Stimulated activated CD4-positive, alpha-beta T cell treated with anti-CD3 and anti-CD28 coated beads, TNF-alpha, amount 100 ng/mL, for 4 hours (primary cell): ENCODE results near the gene FN3K.

Experiments
- DNase-seq, 3 experiments: peaks; one replicate each; pipeline ENCODE4 v3.0.0-alpha.2; 2020; ENCODE audit warnings: low read depth in 3 of 3

Gene FN3K

DNA sequence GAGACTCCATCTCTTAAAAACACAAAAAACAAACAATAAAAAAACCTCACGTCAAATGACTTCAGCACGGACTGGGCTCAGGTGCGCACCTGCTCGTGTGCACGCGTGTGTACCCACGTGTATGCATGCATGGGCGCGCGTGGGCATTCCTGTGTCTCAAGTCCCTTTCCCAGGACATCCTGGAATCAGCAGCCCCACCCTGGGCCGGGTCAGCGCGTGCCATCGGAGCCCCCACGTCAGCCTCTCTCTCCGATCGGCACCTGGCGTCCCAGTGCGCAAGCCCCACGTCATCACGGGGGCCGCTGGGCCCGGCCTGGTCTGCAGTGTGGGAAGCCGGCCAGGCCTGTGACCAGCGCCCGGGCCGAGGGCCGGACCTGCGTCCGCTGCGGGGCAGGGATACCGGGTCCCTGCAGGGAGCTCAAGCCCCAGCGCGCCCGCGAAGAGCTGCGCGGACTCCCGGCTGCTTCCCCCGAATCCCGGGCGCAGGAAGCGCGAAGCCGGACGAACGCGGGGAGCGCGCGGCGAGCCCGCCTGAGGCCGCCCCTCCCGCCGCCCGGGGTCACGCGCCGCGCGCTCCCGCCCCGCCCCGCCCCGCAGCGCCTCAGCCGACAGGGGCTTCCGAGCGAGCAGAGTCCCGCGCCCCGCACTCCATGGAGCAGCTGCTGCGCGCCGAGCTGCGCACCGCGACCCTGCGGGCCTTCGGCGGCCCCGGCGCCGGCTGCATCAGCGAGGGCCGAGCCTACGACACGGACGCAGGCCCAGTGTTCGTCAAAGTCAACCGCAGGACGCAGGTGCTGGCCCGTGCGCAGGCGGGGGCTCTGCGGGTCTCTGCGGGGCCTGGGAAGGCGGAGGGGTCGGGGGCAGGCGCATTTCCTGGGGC lies at the start of gene FN3K:
FN3K (plus strand) TSS at position 629 of the 880 bp plus-strand sequence; CDS start at position 651, 22 bp downstream.
- DNase-seq = no peak

DNA sequence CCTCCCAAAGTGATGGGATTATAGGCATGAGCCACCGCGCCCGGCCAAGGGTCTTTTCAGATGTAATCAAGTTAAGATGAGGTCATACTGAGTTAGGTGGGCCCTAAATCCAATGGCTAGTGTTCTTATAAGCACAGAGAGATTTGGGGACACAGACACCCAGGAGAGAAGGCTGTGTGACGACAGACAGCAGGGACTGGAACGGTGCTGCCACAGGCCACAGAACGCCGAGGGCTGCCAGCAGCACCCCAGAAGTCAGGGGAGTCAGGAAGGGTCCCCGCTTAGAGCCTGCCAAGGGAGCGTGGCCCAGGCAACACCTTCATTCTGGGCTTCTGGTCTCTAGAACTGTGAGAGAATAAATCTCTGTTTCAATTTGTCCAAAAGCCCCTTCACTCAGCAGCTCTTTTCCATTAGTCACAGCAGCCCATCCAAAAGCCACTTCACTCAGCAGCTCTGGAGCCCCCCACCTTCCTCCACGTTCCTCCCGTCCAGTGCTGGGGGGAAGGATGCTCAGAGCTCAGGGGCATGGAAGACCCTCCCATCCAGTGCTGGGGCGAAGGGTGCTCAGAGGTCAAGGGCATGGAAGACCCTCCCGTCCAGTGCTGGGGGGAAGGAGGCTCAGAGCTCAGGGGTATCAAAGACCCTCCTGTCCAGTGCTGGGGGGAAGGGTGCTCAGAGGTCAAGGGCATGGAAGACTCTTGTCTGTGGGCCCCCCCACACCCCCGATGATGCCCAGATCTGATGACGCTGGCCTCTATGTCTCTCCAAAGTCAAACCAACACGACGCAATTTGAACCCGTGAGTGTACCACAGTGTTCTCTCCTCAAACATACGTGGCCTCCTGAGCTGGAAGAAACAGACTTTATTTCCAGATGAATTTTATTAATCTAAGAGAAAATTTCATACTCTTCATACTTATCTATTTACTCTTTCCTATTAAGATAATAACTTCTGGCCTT lies 48.8 kb upstream of the FN3K start:
- no peak for DNase-seq

DNA sequence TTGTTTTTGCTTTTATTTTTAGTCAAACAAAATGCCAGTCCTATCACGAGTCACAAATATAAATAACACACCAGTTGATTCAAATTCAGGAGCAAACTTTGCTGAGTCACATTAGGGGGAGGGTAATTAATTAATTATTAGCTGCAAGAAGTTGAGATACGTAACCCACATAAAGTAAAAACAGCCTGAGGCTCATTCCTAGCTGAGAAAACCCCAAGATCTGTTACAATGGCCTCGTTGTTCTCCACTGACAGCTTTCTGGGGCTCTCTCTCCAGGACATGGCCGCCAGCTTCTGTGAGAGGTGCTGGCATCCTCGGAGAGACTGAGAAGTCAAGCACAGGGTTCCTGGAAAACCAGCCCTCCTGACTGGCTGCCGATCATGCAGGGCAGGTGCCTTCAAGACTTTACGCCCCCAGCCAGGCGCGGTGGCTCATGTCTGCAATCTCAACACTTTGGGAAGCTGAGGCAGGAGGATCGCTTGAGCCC lies 48.0 kb upstream of the FN3K start:
- DNase-seq = no peak

- no peak for DNase-seq
Measured at GRCh38 chr17:82687871-82688270, 47.5 kb upstream of the FN3K start.

- no peak for DNase-seq
Measured at GRCh38 chr17:82689077-82689476, 46.3 kb upstream of the FN3K start.

DNA sequence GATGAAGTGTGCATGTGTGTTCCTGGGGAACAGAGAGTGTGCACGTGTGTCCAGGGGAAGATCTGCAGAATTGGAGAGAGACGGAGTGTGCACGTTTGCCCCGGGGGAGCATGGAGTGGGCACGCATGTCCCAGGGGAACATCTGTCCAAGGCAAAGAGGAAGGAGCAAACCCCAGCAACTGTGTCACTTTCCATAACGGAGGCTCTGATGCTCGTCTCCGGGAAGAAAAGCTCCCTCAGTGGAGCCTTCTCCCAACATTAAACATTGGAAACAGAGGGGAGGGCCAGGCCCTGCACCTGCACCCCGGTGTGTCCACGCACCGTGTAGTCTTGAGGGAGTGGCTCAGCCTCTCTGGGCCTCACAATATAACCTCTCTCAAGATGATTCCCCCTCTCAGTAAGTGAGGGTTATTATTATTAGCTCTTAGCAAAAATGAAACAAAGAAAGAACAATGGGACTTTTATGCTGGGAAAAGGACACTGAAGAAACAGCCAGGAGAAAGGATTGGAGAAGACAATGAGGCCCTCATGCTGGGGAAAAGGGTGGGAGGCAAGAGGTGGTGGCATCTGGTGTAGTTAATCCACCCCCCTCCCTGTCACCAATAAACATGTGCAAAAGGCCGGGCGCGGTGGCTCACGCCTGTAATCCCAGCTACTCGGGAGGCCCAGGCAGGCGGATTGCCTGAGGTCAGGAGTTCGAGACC lies 44.5 kb upstream of the FN3K start:
- DNase-seq = no peak

GRCh38 chr17:82691714-82692113 lies 43.7 kb upstream of the FN3K start:
- no peak for DNase-seq

- no peak for DNase-seq
Measured at GRCh38 chr17:82692268-82692667, 43.1 kb upstream of the FN3K start.

GRCh38 chr17:82693168-82693867 lies 42.1 kb upstream of the FN3K start:
- DNase-seq = no peak

DNA sequence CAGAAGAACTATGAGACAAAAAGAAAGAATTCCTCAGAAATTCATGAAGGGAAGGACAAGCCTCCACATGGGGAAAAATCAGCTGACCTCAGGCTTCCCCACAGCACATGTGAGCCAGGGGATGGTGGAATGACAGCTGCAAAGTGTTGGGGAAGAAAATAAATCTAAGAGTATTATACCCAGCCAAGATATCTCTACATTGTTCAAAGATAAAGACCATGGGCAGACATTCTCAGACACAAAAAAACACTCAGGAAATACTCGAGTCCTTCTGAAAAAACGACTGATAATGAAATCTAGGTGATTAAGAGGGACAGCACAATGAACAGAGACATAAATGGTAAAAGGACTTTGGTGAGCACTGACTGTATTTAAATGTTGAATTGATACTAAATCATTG lies 40.8 kb upstream of the FN3K start:
- DNase-seq = no peak

DNA sequence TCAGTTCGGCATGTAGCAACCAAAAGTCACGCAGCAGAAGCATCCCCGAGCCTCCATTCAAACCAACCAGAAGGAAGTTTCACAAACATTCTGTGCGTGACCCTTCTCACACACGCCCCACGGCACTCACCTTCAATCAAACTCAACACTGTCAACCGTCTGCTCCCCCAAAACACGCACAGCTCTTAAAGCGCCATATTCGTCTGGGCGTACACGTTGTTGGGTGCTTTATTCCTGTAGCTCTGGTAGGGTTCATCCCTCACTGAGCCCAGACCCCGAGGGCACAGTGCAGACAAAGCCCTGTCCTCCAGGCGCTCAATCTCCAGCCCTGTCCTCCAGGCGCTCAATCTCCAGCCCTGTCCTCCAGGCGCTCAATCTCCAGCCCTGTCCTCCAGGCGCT lies 39.2 kb upstream of the FN3K start:
- DNase-seq = no peak

GRCh38 chr17:82696916-82697807 lies 38.3 kb upstream of the FN3K start:
- no peak for DNase-seq

DNA sequence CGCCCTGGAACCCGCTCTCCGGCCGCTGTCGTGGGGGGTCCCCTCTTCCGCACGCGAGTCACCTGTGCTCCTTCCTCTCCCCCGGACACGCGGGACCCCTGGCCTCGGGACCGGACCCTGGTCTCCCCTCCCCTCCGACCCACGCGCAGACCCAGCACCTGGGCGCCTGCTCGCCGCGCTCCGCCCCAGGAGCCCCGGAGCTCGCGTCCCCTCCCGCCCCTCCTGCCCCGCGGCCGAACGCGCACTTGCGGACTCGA lies 37.7 kb upstream of the FN3K start:
- DNase-seq = no peak

DNA sequence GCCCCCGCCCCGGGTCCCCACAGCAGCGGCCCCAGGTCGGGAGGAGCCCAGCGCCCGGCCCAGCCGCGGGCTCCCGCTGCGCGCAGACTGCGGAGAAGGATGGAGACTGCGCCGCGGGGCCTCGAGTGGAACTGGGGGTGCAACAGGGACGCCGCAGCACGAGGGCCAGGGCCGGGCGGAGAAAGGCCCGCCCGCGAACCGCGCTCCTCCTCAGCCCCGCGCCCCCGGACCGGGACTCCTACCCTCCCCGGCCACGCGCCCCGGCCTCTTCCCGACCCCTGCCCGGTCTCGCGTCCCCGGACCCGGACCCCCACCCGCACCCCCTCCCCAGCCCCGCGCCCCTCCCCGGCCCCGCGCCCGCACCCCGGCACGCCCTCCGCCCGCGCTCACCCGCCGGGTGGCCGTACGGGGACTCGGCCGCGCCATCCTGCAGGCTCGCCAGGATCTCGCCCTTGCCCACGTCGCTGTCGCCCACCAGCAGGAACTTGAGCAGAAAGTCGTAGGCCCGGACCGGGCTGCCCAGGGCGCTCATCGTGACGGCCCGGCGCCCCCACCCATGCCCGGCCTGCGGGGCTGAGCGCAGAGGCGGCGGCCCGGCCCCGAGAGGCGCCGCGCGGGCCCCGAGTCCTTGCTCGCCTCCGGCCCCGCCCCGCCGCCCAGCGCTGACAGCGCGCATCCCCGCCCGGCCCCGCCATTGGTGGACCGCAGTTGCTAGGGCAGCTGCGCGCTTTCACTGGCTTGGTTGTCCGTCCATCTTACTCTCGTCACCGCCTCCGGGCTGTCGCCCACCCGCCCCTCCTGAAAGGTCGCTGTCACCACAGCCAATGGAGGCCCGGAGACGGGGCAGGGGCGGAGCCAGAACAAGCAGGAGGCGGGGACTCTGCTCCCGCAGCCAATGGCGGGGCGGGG lies 37.1 kb upstream of the FN3K start, which contains the start of gene RAB40B:
RAB40B (minus strand) TSS at position 634 of the 909 bp plus-strand sequence; CDS start at position 532, 102 bp downstream.
- peak; percentile 94 to 99 (median 99) for DNase-seq

DNA sequence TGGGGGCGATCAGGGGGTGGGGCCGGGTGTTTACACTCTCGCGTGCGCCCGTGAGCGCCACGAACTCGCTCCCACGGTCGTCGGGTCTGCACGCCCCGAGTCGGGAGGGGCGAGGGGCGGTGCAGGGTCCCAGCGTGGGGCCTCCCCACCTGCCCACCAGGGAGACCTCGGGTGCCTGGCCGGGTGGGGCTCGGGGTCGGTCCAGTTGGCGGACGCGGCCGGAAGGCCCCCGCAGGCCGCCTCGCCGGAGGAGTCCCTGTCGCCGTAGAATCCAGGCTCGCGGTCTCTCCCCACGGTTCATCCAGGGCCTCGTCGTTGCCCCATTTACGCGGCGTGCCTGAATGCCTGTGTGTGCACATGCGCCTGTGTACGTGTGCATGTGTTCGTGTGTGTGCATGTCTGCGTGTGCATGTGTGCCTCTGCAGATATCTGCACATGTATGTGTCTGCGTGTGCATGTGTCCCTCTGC lies 36.4 kb upstream of the FN3K start:
- DNase-seq = no peak

DNA sequence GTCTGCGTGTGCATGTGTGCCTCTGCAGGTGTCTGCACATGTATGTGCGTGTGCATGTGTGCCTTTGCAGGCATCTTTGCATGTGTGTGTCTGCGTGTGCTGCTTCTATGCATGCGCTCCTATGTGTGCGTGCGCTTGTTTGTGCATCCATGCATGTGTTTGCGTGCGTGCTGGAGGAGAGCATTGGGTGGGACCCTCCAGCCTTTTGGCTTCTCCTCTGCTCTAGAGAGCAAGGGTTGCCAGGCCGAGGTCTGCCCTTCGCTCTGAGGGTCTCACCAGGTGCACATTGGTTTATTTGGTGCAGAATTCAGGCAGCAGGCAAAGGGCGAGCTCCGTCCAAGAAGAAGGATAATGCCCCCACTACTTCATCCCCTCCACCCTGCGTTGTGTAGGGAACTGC lies 35.9 kb upstream of the FN3K start:
- no peak for DNase-seq

DNA sequence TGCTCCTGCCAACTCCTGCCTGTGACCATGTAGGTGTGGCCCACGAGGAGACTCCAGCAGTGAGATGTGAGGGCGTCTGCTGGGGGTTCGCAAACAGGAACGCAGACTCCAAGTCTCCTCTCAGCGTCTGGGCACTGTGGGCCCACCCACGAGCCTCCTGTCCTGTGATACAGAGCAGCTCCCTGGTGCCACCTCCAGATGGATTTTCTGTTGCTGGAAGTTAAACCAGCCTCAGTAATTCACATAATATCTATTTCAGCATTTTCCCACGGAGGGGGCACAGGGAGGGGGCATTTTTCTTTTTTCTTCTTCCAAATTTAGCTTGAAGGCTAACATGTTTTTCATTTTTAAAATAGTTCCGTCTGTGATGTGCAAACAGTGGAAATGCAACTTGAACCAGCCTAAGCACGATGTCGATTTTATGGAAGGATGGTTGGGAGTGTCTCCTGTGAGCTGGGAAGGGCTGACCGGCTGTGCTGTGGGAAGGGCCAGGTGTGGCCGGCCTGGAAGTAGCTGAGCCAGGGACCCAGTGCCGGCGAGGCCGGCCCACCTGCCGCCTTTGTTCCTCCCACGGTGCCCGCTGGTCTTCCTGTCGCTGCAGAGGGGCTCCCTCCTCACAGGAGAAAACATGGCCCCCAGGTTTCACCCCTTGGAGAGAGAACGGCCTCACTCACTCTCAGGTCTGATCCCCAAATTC lies 33.0 kb upstream of the FN3K start:
- no peak for DNase-seq

GRCh38 chr17:82703036-82703745 lies 32.2 kb upstream of the FN3K start:
- no peak for DNase-seq
